ENCODE data around the gene MAMDC4. TPM values are rescaled to one million over a fixed set of nuclear protein-coding genes. Genes with fewer than 3 reads are reported as not detected.

MAMDC4 gene
- total and polyA plus RNA-seq, 2 of the 13 experiments (the other 11 are each of a cell fraction or from before 2014, with no cell fraction given): 6.0 to 6.8 TPM

DNA sequence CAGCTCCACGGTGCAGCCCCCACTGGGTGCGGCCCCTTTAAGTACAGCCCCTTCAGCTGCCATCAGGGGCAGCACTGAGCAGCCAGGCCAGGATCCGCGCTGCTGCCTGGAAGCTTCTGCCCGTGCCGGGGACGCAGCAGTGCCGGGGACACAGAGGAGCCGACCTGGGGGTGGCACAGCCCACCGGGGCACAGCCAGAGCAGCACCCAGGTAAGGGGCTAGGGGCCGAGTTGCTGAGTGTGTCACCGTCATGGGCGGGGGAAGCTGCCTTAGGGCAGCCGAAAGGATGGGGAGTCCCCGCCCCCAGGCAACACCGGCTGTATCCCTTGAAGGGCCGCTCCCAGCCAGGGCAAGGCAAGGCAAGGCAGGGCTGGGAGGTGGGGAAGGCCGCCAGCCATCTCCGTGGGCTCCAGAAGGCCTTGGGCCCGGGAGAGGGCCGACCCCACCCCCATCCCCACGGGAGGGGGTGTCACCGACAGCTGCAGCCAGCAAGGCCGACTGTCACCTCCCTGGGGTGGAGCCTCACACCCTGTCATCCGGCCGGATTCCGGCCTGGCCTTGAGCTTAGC is 9.7 kb upstream of the MAMDC4 start, which contains the start of gene AJM1 (continued):
- TF ChIP-seq, protein P1, sequence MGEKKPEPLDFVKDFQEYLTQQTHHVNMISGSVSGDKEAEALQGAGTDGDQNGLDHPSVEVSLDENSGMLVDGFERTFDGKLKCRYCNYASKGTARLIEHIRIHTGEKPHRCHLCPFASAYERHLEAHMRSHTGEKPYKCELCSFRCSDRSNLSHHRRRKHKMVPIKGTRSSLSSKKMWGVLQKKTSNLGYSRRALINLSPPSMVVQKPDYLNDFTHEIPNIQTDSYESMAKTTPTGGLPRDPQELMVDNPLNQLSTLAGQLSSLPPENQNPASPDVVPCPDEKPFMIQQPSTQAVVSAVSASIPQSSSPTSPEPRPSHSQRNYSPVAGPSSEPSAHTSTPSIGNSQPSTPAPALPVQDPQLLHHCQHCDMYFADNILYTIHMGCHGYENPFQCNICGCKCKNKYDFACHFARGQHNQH (CRISPR knock-in tag; IDR thresholded peaks at IDR 0.05): 0 out of 2 replicates have a peak, but pooled peaks have one; percentile 40
- TF ChIP-seq TBX3 (IDR thresholded peaks at IDR 0.05; ENCODE audit: borderline replicate concordance) (peak; percentile 33; the same call in 1 of the 2 replicates), ZMYM4 (CRISPR knock-in tag; IDR thresholded peaks at IDR 0.05) (0 out of 2 replicates have a peak, but pooled peaks have one; percentile 46), HOXD1 (CRISPR knock-in tag; IDR thresholded peaks at IDR 0.05) (0 out of 2 replicates have a peak, but pooled peaks have one; percentile 57), DPF2 (CRISPR knock-in tag; IDR thresholded peaks at IDR 0.05; ENCODE audit: borderline replicate concordance, low read depth) (0 out of 2 replicates have a peak, but pooled peaks have one; percentile 10), PRMT3 (CRISPR knock-in tag; IDR thresholded peaks at IDR 0.05; ENCODE audit: borderline replicate concordance, low read depth) (peak; percentile 48; the same call in 1 of the 2 replicates), MEF2D (CRISPR knock-in tag; IDR thresholded peaks at IDR 0.05) (peak; percentile 58; the same call in 1 of the 2 replicates), ZFY (CRISPR knock-in tag; IDR thresholded peaks at IDR 0.05) (peak; percentile 60), MXD4 (CRISPR knock-in tag; IDR thresholded peaks at IDR 0.05) (peak; percentile 31; the same call in 1 of the 2 replicates)
- TF ChIP-seq, protein P2, sequence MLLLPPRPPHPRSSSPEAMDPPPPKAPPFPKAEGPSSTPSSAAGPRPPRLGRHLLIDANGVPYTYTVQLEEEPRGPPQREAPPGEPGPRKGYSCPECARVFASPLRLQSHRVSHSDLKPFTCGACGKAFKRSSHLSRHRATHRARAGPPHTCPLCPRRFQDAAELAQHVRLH (CRISPR knock-in tag; IDR thresholded peaks at IDR 0.05; ENCODE audit: borderline replicate concordance, low read depth): peak; percentile 52; the same call in 1 of the 2 replicates
- TF ChIP-seq, protein P3, sequence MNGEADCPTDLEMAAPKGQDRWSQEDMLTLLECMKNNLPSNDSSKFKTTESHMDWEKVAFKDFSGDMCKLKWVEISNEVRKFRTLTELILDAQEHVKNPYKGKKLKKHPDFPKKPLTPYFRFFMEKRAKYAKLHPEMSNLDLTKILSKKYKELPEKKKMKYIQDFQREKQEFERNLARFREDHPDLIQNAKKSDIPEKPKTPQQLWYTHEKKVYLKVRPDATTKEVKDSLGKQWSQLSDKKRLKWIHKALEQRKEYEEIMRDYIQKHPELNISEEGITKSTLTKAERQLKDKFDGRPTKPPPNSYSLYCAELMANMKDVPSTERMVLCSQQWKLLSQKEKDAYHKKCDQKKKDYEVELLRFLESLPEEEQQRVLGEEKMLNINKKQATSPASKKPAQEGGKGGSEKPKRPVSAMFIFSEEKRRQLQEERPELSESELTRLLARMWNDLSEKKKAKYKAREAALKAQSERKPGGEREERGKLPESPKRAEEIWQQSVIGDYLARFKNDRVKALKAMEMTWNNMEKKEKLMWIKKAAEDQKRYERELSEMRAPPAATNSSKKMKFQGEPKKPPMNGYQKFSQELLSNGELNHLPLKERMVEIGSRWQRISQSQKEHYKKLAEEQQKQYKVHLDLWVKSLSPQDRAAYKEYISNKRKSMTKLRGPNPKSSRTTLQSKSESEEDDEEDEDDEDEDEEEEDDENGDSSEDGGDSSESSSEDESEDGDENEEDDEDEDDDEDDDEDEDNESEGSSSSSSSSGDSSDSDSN (CRISPR knock-in tag; IDR thresholded peaks at IDR 0.05): peak; percentile 78
- TF ChIP-seq, protein P4, sequence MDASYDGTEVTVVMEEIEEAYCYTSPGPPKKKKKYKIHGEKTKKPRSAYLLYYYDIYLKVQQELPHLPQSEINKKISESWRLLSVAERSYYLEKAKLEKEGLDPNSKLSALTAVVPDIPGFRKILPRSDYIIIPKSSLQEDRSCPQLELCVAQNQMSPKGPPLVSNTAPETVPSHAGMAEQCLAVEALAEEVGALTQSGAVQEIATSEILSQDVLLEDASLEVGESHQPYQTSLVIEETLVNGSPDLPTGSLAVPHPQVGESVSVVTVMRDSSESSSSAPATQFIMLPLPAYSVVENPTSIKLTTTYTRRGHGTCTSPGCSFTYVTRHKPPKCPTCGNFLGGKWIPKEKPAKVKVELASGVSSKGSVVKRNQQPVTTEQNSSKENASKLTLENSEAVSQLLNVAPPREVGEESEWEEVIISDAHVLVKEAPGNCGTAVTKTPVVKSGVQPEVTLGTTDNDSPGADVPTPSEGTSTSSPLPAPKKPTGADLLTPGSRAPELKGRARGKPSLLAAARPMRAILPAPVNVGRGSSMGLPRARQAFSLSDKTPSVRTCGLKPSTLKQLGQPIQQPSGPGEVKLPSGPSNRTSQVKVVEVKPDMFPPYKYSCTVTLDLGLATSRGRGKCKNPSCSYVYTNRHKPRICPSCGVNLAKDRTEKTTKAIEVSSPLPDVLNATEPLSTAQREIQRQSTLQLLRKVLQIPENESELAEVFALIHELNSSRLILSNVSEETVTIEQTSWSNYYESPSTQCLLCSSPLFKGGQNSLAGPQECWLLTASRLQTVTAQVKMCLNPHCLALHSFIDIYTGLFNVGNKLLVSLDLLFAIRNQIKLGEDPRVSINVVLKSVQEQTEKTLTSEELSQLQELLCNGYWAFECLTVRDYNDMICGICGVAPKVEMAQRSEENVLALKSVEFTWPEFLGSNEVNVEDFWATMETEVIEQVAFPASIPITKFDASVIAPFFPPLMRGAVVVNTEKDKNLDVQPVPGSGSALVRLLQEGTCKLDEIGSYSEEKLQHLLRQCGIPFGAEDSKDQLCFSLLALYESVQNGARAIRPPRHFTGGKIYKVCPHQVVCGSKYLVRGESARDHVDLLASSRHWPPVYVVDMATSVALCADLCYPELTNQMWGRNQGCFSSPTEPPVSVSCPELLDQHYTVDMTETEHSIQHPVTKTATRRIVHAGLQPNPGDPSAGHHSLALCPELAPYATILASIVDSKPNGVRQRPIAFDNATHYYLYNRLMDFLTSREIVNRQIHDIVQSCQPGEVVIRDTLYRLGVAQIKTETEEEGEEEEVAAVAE (CRISPR knock-in tag; IDR thresholded peaks at IDR 0.05; ENCODE audit: borderline replicate concordance): peak; percentile 47; the same call in 1 of the 2 replicates
- TF ChIP-seq, protein P5, sequence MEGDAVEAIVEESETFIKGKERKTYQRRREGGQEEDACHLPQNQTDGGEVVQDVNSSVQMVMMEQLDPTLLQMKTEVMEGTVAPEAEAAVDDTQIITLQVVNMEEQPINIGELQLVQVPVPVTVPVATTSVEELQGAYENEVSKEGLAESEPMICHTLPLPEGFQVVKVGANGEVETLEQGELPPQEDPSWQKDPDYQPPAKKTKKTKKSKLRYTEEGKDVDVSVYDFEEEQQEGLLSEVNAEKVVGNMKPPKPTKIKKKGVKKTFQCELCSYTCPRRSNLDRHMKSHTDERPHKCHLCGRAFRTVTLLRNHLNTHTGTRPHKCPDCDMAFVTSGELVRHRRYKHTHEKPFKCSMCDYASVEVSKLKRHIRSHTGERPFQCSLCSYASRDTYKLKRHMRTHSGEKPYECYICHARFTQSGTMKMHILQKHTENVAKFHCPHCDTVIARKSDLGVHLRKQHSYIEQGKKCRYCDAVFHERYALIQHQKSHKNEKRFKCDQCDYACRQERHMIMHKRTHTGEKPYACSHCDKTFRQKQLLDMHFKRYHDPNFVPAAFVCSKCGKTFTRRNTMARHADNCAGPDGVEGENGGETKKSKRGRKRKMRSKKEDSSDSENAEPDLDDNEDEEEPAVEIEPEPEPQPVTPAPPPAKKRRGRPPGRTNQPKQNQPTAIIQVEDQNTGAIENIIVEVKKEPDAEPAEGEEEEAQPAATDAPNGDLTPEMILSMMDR (CRISPR knock-in tag; IDR thresholded peaks at IDR 0.05): peak; percentile 90
- TF ChIP-seq, protein P6, sequence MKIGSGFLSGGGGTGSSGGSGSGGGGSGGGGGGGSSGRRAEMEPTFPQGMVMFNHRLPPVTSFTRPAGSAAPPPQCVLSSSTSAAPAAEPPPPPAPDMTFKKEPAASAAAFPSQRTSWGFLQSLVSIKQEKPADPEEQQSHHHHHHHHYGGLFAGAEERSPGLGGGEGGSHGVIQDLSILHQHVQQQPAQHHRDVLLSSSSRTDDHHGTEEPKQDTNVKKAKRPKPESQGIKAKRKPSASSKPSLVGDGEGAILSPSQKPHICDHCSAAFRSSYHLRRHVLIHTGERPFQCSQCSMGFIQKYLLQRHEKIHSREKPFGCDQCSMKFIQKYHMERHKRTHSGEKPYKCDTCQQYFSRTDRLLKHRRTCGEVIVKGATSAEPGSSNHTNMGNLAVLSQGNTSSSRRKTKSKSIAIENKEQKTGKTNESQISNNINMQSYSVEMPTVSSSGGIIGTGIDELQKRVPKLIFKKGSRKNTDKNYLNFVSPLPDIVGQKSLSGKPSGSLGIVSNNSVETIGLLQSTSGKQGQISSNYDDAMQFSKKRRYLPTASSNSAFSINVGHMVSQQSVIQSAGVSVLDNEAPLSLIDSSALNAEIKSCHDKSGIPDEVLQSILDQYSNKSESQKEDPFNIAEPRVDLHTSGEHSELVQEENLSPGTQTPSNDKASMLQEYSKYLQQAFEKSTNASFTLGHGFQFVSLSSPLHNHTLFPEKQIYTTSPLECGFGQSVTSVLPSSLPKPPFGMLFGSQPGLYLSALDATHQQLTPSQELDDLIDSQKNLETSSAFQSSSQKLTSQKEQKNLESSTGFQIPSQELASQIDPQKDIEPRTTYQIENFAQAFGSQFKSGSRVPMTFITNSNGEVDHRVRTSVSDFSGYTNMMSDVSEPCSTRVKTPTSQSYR (CRISPR knock-in tag; IDR thresholded peaks at IDR 0.05; ENCODE audit: borderline replicate concordance): peak; percentile 36; the same call in 1 of the 2 replicates
